Muscle layer of duodenum (tissue), 2 donors: ENCODE data around the gene STOML3.

Source experiments
- H3K27ac ChIP-seq: one replicate; pipeline ENCODE4 v1.7.0; 2013; ENCODE audit warnings: mild to moderate bottlenecking, low read length
- H3K27me3 ChIP-seq: one replicate; pipeline ENCODE4 v1.7.0; 2013; ENCODE audit warnings: low read depth, mild to moderate bottlenecking, control low read depth, low read length
- H3K36me3 ChIP-seq, 2 donors: one replicate each; pipeline ENCODE4 v1.7.0; 2013; ENCODE audit warnings: low read length in 2 of 2, control low read depth in 1 of 2, mild to moderate bottlenecking in 1 of 2; ENCODE audit not compliant: insufficient read depth in 2 of 2, control insufficient read depth in 1 of 2
- H3K4me1 ChIP-seq, 2 donors: one replicate each; pipeline ENCODE4 v1.7.0; 2013; ENCODE audit warnings: low read length in 2 of 2, mild to moderate bottlenecking in 2 of 2, control low read depth in 1 of 2, moderate library complexity in 1 of 2; ENCODE audit not compliant: insufficient read depth in 2 of 2, control insufficient read depth in 1 of 2
- H3K4me3 ChIP-seq, 2 donors: one replicate each; pipeline ENCODE4 v1.7.0; 2013; ENCODE audit warnings: low read length in 2 of 2, low read depth in 1 of 2, mild to moderate bottlenecking in 1 of 2
- H3K9me3 ChIP-seq, 2 donors: one replicate each; pipeline ENCODE4 v1.7.0; 2013; ENCODE audit warnings: low read length in 2 of 2, control low read depth in 1 of 2, mild to moderate bottlenecking in 1 of 2; ENCODE audit not compliant: control insufficient read depth in 1 of 2
- donor health status: healthy.

Gene STOML3, protein sequence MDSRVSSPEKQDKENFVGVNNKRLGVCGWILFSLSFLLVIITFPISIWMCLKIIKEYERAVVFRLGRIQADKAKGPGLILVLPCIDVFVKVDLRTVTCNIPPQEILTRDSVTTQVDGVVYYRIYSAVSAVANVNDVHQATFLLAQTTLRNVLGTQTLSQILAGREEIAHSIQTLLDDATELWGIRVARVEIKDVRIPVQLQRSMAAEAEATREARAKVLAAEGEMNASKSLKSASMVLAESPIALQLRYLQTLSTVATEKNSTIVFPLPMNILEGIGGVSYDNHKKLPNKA

DNA sequence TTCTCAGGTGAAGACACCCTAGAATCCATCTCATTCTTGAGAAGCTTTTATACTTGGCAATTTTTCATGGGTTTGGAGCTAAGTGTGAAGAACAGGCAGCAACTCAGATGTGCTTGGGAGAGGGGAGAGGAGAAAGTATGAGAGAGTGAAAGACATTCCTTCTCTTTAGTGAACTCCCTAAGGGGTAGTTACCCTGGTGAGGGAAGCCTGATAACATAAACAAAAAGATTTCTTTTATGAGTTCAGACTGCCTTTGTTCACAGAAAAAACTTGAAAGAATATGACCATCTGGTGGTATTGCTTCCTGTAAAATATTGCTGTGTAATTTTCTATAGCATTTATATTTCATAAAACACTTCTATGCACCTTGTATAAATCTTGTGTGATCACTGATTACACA, at the start of gene STOML3:
Gene STOML3 (minus strand): TSS at position 139 of the 400 bp plus-strand sequence. CDS start 110 bp downstream, at position 29.
- Histone ChIP-seq H3K36me3 (no peaks in the 10 kb centered on the region), H3K27ac (no peak within 1 kb of the TSS), H3K4me1 (no peaks in the 10 kb centered on the region), H3K9me3 (no peaks in the 10 kb centered on the region), H3K27me3 (no peaks in the 10 kb centered on the region), H3K4me3 (no peak within 1 kb of the TSS)

DNA sequence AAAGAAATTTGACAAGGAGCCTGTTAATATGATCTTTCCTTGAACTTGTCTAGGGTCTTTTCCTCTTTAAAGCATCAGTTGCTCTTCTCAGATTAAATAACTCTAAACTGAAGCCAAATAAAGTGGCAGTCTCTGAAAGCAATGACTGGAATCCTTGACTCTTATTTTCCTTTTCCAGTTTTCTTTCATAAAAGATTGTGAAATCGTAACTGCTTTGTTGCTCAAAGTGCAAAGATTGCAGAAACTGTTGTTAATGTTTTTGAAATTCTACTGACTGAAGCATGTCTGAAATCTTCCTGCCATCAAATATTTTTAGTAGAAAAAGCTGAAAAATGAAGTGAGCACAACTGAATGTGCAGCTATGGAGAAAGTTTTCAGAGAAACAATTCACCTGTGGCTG, 49.6 kb upstream of the STOML3 start:
- no peak overlapping the region for H3K4me3 ChIP-seq
- H3K27ac ChIP-seq = peak overlapping the region; percentile 28
- H3K9me3 ChIP-seq = no peaks in the 10 kb centered on the region
- H3K27me3 ChIP-seq = no peaks in the 10 kb centered on the region
- H3K36me3 ChIP-seq = peaks cover 9 to 11% of the 10 kb centered on the region in 2 donors
- peaks cover 5 to 15% of the 10 kb centered on the region in 2 donors for H3K4me1 ChIP-seq

DNA sequence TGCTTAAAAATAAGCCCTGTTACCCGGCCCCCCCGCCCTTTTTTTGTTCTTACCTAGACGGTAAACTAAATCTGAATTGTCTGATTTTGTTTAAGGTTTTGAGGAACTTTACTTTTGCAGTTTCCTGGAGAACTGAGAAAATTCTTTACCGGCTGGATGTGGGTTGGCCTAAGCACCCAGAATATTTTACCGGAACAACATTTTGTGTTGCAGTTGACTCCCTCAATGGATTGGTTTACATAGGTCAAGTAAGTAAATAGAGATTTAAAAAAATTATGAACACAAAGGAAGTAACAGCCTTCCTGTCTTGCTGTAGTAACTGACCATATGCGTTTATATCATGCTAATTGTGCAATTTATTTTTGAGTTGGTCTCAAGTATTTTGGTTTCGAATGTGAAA, 48.4 kb upstream of the STOML3 start:
- Histone ChIP-seq H3K4me1 (peaks cover 8 to 27% of the 10 kb centered on the region in 2 donors), H3K27me3 (no peaks in the 10 kb centered on the region), H3K27ac (peak overlapping the region; percentile 82), H3K9me3 (no peaks in the 10 kb centered on the region), H3K36me3 (peaks cover 0 to 3% of the 10 kb centered on the region in 2 donors), H3K4me3 (peak overlapping the region; percentile 70 to 88)

DNA sequence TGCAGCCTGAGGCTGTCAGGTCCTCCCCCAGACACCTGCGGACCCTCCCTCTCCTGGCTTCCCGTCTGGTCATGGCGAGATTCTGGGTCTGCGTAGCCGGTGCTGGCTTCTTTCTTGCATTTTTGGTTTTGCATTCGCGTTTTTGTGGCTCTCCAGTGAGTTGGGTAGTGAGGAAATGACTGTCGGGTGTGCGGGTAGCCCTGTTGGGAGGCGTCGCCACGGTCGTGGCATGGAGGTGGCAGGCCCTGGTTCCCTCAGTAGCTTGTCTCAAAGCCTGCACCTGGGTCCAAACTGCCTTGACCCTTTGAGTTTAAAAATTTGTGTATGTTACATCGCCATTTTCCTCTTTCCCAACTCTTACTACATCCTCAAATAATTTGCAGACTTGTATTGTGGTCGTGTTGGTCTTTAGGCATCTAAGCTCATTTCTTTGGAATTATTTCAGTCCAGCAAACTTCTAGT, 48.0 kb upstream of the STOML3 start:
- Histone ChIP-seq H3K9me3 (no peaks in the 10 kb centered on the region), H3K4me1 (peaks cover 8 to 30% of the 10 kb centered on the region in 2 donors), H3K27me3 (no peaks in the 10 kb centered on the region), H3K4me3 (peak overlapping the region; percentile 70 to 88), H3K36me3 (no peaks in the 10 kb centered on the region), H3K27ac (peak overlapping the region; percentile 82)

DNA sequence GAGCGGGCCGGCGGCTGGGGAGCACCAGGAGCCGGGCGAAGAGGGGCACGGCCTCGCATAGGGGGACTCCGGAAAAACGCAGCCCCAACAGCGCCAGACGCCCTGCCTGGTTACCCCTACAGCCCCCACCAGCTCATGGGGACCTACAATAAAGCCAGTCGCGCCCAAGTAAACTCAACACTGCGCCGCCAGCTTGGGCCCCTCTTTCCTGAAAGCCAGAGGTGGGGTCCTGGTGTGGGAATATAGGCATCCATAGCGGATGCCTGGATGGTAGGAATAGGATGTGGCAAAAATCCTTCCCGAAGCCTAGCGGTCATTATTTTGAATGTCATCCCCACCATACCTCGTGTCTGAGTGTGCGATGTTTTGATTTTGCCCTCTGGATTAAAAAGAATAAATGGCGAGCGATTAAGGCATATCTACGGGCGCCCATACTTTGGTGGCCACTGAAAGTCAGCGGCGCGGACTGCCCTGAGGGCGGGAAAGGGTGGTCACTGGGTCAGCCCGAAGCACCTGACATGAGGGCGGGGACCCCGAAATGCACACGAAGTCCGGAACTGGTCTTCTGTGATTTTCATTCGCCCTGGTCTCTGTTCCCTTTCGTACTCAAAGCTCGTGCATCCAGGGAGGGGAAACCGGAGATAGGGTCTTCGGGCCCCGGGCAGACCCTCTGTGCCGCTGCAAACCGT, 47.4 kb upstream of the STOML3 start, which contains the start of the genes NHLRC3 and PROSER1:
Gene NHLRC3 (plus strand): TSS at position 577 of the 689 bp plus-strand sequence. CDS start 184 bp downstream, outside the sequence.
Gene PROSER1 (minus strand): TSS at position 210 of the 689 bp plus-strand sequence. CDS start 847 bp downstream, outside the sequence.
- peaks cover 8 to 30% of the 10 kb centered on the region in 2 donors for H3K4me1 ChIP-seq
- no peaks in the 10 kb centered on the region for H3K27me3 ChIP-seq
- no peaks in the 10 kb centered on the region for H3K9me3 ChIP-seq

DNA sequence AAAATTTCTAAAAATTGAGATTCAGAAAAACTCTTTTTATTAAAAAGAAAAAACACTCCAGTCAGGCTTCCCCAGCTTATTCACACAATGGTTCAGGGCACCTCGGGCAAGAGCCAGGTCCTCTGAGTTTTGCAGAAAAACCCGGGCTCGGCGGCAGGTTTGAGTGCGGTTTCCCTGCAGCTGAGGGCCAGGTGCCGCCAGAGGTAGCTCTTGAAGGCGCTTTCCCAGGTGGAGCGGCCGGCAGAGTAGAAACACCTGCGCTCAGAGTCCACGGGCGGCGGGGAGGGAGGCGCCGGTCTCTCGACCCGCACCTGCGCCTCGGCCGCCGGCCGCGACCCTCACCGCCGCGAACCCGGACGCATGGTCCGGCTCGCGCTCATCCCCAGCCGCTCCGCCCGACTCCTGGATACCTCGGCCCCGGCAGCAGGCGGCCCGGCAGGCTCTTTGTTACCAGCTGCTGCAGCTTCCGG, 46.8 kb upstream of the STOML3 start:
- H3K36me3 ChIP-seq = no peaks in the 10 kb centered on the region
- H3K27ac ChIP-seq = peak overlapping the region; percentile 82
- H3K9me3 ChIP-seq = no peaks in the 10 kb centered on the region
- peaks cover 8 to 30% of the 10 kb centered on the region in 2 donors for H3K4me1 ChIP-seq
- no peaks in the 10 kb centered on the region for H3K27me3 ChIP-seq
- peak overlapping the region; percentile 70 to 88 for H3K4me3 ChIP-seq

More for the DNA sequence above, 47.4 kb upstream of the STOML3 start, which contains the start of the genes NHLRC3 and PROSER1:
- Histone ChIP-seq H3K4me3 (peak within 1 kb of the TSS; percentile 70 to 88), H3K27ac (peak within 1 kb of the TSS; percentile 82), H3K36me3 (no peaks in the 10 kb centered on the region)

DNA sequence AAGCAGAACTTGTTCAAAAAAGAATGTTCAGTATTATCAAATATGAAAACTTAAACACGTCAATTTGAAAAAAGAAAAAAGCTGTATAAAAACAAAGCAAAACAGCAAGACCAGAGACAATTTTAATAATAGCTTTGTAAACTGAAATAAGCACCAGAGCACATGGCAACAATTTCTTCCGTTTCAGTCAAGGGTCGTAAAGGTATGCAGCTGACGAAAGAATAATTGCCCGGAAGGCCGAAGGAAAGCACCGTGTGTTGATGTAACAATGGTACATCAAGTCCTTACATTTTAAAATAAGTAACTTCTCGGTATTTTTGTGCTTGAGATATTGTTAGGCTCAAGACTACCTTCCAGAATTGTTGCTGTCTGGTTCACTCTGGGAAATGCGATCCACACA, 45.6 kb upstream of the STOML3 start:
- peaks cover 8 to 30% of the 10 kb centered on the region in 2 donors for H3K4me1 ChIP-seq

DNA sequence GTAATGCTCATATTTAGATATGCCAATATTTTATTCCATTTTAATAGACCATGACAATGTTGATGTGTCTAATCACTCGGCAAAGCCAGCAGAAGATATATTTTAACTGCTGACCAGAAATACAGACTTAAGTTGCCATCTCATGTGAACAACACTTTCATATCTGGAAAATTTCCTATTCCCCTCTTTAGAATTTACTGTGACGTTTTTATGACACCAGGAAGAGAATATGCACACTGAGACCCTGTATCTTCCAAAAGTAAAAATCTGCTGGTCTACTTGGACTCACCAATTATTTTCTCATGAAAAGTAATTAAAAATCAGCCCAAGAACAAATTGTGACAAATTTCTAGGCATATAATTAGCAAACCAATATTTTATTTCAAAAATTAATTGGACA, 45.2 kb upstream of the STOML3 start:
- Histone ChIP-seq H3K27ac (peak overlapping the region; percentile 13), H3K4me1 (peaks cover 8 to 30% of the 10 kb centered on the region in 2 donors)

More for the DNA sequence above, 45.6 kb upstream of the STOML3 start:
- Histone ChIP-seq H3K27me3 (no peaks in the 10 kb centered on the region), H3K9me3 (no peaks in the 10 kb centered on the region), H3K36me3 (no peaks in the 10 kb centered on the region), H3K4me3 (peak overlapping the region; percentile 70 to 88), H3K27ac (no peak overlapping the region)

DNA sequence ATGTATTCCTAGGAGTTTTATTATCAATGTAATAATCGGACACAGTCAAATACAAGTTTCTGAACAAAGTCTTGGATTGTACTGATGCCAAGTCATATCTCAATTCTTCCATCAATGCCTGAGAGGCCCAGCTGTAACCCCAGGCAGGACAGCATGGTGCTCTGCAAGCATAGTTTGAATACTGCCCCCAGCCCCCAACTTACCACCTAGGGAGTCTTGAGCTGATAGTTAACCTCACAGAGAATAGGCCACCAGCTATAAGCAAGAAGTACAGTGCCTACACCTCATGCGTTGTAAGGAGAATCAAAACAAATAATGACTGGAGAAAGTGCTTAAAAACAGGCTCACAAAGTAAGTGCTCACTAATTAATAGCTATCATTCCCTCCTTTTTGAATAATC, 44.6 kb upstream of the STOML3 start:
- no peaks in the 10 kb centered on the region for H3K9me3 ChIP-seq
- peak overlapping the region; percentile 13 for H3K27ac ChIP-seq
- H3K4me1 ChIP-seq = peaks cover 8 to 30% of the 10 kb centered on the region in 2 donors
- no peaks in the 10 kb centered on the region for H3K36me3 ChIP-seq
- no peaks in the 10 kb centered on the region for H3K27me3 ChIP-seq
- H3K4me3 ChIP-seq = peak overlapping the region; percentile 70 to 88

More for the DNA sequence above, 45.2 kb upstream of the STOML3 start:
- no peaks in the 10 kb centered on the region for H3K9me3 ChIP-seq
- no peaks in the 10 kb centered on the region for H3K27me3 ChIP-seq
- H3K36me3 ChIP-seq = no peaks in the 10 kb centered on the region
- peak overlapping the region; percentile 70 to 88 for H3K4me3 ChIP-seq

DNA sequence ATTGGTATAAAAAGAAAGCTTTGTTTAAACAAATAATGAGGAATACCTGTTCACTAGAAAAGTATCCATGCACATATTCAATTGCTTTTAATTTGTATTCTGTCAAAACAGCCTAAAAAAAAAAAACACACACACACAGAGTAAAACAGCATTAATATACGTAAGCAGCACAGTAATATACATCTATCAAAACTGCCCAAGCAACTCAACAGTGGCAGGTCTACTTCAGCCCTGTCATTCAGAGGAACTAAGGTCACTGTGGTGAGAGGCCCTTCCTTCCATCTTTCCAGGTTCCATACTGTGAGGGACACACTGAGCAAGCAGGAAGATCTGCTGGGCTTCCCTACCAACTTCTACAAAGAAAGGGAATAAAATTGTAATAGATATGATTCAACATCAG, 43.5 kb upstream of the STOML3 start:
- Histone ChIP-seq H3K36me3 (no peaks in the 10 kb centered on the region), H3K4me3 (no peak overlapping the region), H3K9me3 (no peaks in the 10 kb centered on the region), H3K27me3 (no peaks in the 10 kb centered on the region), H3K27ac (no peak overlapping the region), H3K4me1 (peaks cover 8 to 25% of the 10 kb centered on the region in 2 donors)

DNA sequence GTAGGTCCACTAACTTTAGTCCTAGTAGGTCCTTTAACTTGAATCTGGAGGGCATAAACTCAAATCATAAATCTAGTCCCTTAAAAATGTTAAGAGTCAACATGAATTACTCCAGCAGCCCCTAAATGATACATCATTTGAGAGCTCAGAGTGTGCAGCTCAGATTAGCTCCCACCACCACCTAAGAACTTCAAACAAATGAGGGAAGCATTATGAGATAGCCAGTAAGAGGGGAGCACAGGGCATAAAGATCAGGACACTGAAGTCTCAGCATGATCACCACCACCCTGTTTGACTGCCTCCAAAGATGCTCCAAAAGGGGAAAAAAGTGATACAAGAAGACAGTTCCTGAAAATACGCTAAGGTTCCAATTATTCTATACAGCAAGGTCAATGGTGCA, 41.5 kb upstream of the STOML3 start:
- Histone ChIP-seq H3K36me3 (peaks cover 11 to 12% of the 10 kb centered on the region in 2 donors), H3K27ac (no peak overlapping the region), H3K4me3 (no peak overlapping the region), H3K27me3 (no peaks in the 10 kb centered on the region), H3K9me3 (no peaks in the 10 kb centered on the region), H3K4me1 (peaks cover 8 to 23% of the 10 kb centered on the region in 2 donors)
